Subcutaneous adipose tissue (tissue), 4 donors: Measurements from ENCODE around the gene IL27RA. TPM values are rescaled to one million over a fixed set of nuclear protein-coding genes. Genes with fewer than 3 reads are reported as not detected.

ENCODE experiments used
- total RNA-seq, 4 donors: library from RNA; depleted of rRNA; stranded (reverse); fragments of >200 nt; gene quantifications; one replicate each; pipeline ENCODE4 v1.1.0, GENCODE V29; 2016
- TF ChIP-seq, protein P1 (sequence below): fragments of 450-650 bp; IDR thresholded peaks from one replicate; pipeline ENCODE4 v1.5.1; 2016; ENCODE audit warnings: low read depth, mild to moderate bottlenecking, control low read depth, antibody characterized with exemption, moderate library complexity

IL27RA gene
- total RNA-seq, 4 donors from 2014 or later: 4.1 to 7.0 (median 6.2) TPM

DNA sequence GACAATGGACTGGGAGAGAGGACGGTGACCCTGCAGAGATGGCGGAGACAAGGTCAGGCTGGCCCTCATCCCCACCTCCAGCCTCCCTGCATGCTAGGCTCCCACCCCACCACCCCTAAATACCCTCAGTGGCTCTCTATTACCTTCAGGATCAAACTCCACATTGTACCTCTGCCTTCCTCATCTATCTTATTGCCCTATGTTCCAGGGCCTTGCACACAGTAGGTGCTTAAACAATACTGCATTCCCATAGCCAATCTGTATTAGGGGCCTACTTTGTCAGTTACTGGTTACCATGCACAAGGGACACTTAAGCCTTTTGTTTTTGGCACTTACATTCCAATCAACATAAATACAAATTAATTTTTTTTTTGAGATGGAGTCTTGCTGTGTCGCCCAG, 23.8 kb downstream of the IL27RA start:
- TF ChIP-seq, protein P1, sequence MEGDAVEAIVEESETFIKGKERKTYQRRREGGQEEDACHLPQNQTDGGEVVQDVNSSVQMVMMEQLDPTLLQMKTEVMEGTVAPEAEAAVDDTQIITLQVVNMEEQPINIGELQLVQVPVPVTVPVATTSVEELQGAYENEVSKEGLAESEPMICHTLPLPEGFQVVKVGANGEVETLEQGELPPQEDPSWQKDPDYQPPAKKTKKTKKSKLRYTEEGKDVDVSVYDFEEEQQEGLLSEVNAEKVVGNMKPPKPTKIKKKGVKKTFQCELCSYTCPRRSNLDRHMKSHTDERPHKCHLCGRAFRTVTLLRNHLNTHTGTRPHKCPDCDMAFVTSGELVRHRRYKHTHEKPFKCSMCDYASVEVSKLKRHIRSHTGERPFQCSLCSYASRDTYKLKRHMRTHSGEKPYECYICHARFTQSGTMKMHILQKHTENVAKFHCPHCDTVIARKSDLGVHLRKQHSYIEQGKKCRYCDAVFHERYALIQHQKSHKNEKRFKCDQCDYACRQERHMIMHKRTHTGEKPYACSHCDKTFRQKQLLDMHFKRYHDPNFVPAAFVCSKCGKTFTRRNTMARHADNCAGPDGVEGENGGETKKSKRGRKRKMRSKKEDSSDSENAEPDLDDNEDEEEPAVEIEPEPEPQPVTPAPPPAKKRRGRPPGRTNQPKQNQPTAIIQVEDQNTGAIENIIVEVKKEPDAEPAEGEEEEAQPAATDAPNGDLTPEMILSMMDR: no peak

DNA sequence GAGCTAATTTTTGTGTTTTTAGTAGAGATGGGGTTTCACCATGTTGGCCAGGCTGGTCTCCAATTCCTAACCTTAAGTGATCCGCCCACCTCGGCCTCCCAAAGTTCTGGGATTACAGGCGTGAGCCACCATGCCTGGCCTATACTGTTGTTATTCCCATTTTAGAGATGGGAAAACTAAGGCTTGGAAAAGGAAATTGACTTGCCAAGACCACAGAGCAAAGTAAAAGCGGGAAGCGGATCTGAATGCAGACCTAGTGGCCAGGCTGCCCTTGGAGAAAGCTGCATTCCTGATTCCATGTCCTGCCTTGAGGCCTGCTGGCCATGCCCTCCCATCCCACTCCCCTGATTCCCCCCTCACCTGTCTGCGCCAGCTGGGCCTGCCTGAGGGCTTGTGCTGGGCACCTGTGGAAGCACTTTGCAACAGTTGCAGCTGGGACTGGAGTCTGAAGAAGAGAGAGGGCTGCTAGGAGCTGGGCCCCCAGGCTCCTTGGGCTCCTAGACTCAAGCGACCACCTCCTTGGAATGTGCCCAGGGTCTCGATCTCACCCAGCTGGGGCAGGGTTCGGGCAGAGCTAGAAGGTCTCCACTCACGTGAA, 24.6 kb downstream of the IL27RA start:
- TF ChIP-seq, protein P1: no peak

- TF ChIP-seq, protein P1: no peak
These were observed 25.3 kb downstream of the IL27RA start for GRCh38 chr19:14056741-14057356.

GRCh38 chr19:14058182-14059092, 26.9 kb downstream of the IL27RA start:
- TF ChIP-seq, protein P1: no peak

- TF ChIP-seq, protein P1: no peak
These were observed 27.5 kb downstream of the IL27RA start for GRCh38 chr19:14059093-14059480.

DNA sequence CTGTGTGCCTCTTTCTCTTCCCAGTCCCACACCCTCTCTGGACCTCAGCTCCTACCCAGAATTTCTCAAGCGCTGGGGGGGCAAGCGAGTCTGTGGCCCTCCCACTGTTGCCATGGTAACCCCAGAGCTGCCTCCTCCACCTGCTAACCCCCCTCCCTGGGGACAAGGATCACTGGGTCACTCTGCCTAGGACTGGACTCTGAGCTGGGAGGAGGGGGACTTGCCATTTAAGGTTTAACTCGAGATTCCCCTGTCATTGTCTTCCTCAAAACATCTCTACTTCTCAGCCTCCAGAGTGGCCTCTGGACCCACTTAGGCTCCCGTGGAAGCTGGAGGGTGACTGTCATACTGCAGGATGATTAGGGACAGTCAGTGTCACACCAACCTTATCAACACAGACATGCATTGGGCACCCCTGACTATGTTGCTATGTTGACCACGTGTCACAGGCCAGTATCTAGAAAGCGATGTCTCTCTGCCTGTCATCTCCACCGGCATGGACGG, 28.1 kb downstream of the IL27RA start:
- TF ChIP-seq, protein P1: no peak
